K562 (cell line): ENCODE measurements around the gene EEF2. TPM values are rescaled to one million over a fixed set of nuclear protein-coding genes. Genes with fewer than 3 reads are reported as not detected.

ENCODE experiments used
- CBX2 ChIP-seq: fragments of 200-600 bp; sonication (generic); IDR thresholded peaks from one replicate; pipeline ENCODE4 v1.6.1; 2012; ENCODE audit warnings: mild to moderate bottlenecking, low read length, inconsistent platforms; ENCODE audit not compliant: insufficient read depth, poor library complexity, severe bottlenecking
- CBX3 ChIP-seq, 2 experiments: IDR thresholded peaks; 1 replicate in 1 of 2; 2 replicates in 1 of 2; pipeline ENCODE4 v1.6.1; 2012; ENCODE audit warnings: inconsistent platforms in 2 of 2, low read length in 2 of 2, borderline replicate concordance in 1 of 2, control low read depth in 1 of 2
- DACH1 ChIP-seq: fragments of 450-650 bp; IDR thresholded peaks from 2 replicates; pipeline ENCODE4 v1.6.1; 2018; ENCODE audit not compliant: partially characterized antibody
- E2F5 ChIP-seq: sonication (generic); formaldehyde crosslinking; IDR thresholded peaks from 2 replicates; pipeline ENCODE4 v1.8.0; 2022; ENCODE audit warnings: mild to moderate bottlenecking, missing genetic modification reagents
- ESRRA ChIP-seq: fragments of 450-650 bp; IDR thresholded peaks from 2 replicates; pipeline ENCODE4 v1.6.1; 2014; ENCODE audit warnings: low read depth, mild to moderate bottlenecking, moderate library complexity, borderline replicate concordance
- FUS ChIP-seq: fragments of 200-400 bp; formaldehyde crosslinking; optimal IDR thresholded peaks from 2 replicates; pipeline ENCODE3; 2017; ENCODE audit warnings: low read depth, low read length
- GATAD2B ChIP-seq: fragments of 450-650 bp; IDR thresholded peaks from 2 replicates; pipeline ENCODE4 v1.6.1; 2017; ENCODE audit warnings: mild to moderate bottlenecking, borderline replicate concordance
- HCFC1 ChIP-seq: IDR thresholded peaks from 2 replicates; pipeline ENCODE4 v1.6.1; 2012; ENCODE audit warnings: low read depth, low read length, improper control_type of control experiment
- PYGO2 ChIP-seq: fragments of 450-650 bp; IDR thresholded peaks from 2 replicates; pipeline ENCODE4 v1.6.1; 2016; ENCODE audit warnings: mild to moderate bottlenecking, missing genetic modification characterization, moderate library complexity, missing compliant biosample characterization
- RBM25 ChIP-seq: fragments of 200-400 bp; formaldehyde crosslinking; IDR thresholded peaks from 2 replicates; pipeline ENCODE4 v1.6.1; 2018; ENCODE audit warnings: low read length, low read depth, moderate library complexity; ENCODE audit not compliant: severe bottlenecking
- TAF15 ChIP-seq: fragments of 200-400 bp; formaldehyde crosslinking; IDR thresholded peaks from 2 replicates; pipeline ENCODE4 v1.6.1; 2017; ENCODE audit warnings: mild to moderate bottlenecking, low read depth, low read length, moderate library complexity
- ZNF212 ChIP-seq: fragments of 450-650 bp; formaldehyde crosslinking; IDR thresholded peaks from 2 replicates; pipeline ENCODE4 v1.4.0; 2020; ENCODE audit warnings: mild to moderate bottlenecking
- ZNF592 ChIP-seq: fragments of 450-650 bp; IDR thresholded peaks from 2 replicates; pipeline ENCODE4 v1.6.1; 2017; ENCODE audit warnings: antibody characterized with exemption, mild to moderate bottlenecking
- ZNF707 ChIP-seq: fragments of 250-450 bp; sonication (Bioruptor Pico); conservative IDR thresholded peaks from 2 replicates; pipeline ENCODE4 v1.8.0; 2022; ENCODE audit warnings: inconsistent platforms, mild to moderate bottlenecking, moderate library complexity
- polyA plus RNA-seq, 8 experiments: library from polyadenylated mRNA; depleted of rRNA in 4 of 8; stranded (reverse) in 5 of 8; unstranded in 3 of 8; fragments of >200 nt; fragmentation: Nextera tagmentation in 2 of 8; fragmentation: Illumina TruSeq in 1 of 8; extraction: Ambion mirVana in 2 of 8; extraction: Trizol in 1 of 8; gene quantifications; 2 replicates each; pipeline versions ENCODE4 v1.2.1 to v1.2.3, GENCODE V29; 2011 to 2014; ENCODE audit warnings: inconsistent platforms in 1 of 8, missing spikeins in 1 of 8
- total RNA-seq, 7 experiments: library from RNA; depleted of rRNA in 6 of 7; stranded (reverse); fragments of >200 nt in 6 of 7; fragmentation: Illumina TruSeq in 2 of 7; extraction: Trizol in 2 of 7; gene quantifications; 2 replicates each; pipeline versions ENCODE4 v1.2.1 to v1.2.3, GENCODE V29; 2011 to 2021; ENCODE audit warnings: low replicate concordance in 1 of 7
- TF ChIP-seq, protein P1 (sequence below): fragments of 250-450 bp; sonication (Bioruptor Pico); IDR thresholded peaks from 2 replicates; pipeline ENCODE4 v1.4.0; 2020; ENCODE audit warnings: mild to moderate bottlenecking, moderate library complexity
- TF ChIP-seq, protein P2 (sequence below): fragments of 450-650 bp; formaldehyde crosslinking; IDR thresholded peaks from 2 replicates; pipeline ENCODE4 v1.4.0; 2022; ENCODE audit warnings: missing genetic modification characterization

Gene EEF2
- total and polyA plus RNA-seq, 9 of the 15 experiments (the other 6 are each of a cell fraction or from before 2014, with no cell fraction given): 372 to 3,003 (median 1,453) TPM

- TF ChIP-seq, protein P1, sequence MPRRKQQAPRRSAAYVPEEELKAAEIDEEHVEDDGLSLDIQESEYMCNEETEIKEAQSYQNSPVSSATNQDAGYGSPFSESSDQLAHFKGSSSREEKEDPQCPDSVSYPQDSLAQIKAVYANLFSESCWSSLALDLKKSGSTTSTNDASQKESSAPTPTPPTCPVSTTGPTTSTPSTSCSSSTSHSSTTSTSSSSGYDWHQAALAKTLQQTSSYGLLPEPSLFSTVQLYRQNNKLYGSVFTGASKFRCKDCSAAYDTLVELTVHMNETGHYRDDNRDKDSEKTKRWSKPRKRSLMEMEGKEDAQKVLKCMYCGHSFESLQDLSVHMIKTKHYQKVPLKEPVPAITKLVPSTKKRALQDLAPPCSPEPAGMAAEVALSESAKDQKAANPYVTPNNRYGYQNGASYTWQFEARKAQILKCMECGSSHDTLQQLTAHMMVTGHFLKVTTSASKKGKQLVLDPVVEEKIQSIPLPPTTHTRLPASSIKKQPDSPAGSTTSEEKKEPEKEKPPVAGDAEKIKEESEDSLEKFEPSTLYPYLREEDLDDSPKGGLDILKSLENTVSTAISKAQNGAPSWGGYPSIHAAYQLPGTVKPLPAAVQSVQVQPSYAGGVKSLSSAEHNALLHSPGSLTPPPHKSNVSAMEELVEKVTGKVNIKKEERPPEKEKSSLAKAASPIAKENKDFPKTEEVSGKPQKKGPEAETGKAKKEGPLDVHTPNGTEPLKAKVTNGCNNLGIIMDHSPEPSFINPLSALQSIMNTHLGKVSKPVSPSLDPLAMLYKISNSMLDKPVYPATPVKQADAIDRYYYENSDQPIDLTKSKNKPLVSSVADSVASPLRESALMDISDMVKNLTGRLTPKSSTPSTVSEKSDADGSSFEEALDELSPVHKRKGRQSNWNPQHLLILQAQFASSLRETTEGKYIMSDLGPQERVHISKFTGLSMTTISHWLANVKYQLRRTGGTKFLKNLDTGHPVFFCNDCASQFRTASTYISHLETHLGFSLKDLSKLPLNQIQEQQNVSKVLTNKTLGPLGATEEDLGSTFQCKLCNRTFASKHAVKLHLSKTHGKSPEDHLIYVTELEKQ (CRISPR knock-in tag): no peak
- TF ChIP-seq CBX2 (no peak), ZNF212 (CRISPR knock-in tag) (no peak), ESRRA (peak; percentile 66), RBM25 (no peak), GATAD2B (no peak), E2F5 (CRISPR knock-in tag) (no peak; the same call in 1 of the 2 replicates), PYGO2 (no peak), HCFC1 (peak; percentile 48), DACH1 (peak; percentile 39), TAF15 (no peak), CBX3 (IDR thresholded peaks at IDR 0.05; ENCODE audit: borderline replicate concordance in 1 of 2, low read length in 2 of 2) (0 out of 3 replicates have a peak, but pooled peaks of 1 of the 2 experiments have one; percentile 32), ZNF707 (CRISPR knock-in tag) (no peak), FUS (peak; percentile 63), ZNF592 (no peak; the same call in 1 of the 2 replicates)
- TF ChIP-seq, protein P2, sequence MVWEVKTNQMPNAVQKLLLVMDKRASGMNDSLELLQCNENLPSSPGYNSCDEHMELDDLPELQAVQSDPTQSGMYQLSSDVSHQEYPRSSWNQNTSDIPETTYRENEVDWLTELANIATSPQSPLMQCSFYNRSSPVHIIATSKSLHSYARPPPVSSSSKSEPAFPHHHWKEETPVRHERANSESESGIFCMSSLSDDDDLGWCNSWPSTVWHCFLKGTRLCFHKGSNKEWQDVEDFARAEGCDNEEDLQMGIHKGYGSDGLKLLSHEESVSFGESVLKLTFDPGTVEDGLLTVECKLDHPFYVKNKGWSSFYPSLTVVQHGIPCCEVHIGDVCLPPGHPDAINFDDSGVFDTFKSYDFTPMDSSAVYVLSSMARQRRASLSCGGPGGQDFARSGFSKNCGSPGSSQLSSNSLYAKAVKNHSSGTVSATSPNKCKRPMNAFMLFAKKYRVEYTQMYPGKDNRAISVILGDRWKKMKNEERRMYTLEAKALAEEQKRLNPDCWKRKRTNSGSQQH (CRISPR knock-in tag): 0 out of 2 replicates have a peak, but pooled peaks have one; percentile 14
These were observed at the start of gene EEF2 (continued) for GRCh38 chr19:3984908-3985642.
